ENCODE data around the gene ZMYND8.

ZMYND8 gene

GRCh38 chr20:47332381-47333206 lies 23.9 kb downstream of the ZMYND8 start:
- DNase-seq (ENCODE audit: low spot score): no peak

- DNase-seq (ENCODE audit: low spot score): peak; percentile 86
These were observed 25.4 kb downstream of the ZMYND8 start for GRCh38 chr20:47330933-47331708.

GRCh38 chr20:47330071-47330470 lies 26.4 kb downstream of the ZMYND8 start:
- no peak for DNase-seq (ENCODE audit: low spot score)

GRCh38 chr20:47328129-47328528 lies 28.4 kb downstream of the ZMYND8 start:
- no peak for DNase-seq (ENCODE audit: low spot score)

- no peak for DNase-seq (ENCODE audit: low spot score)
These were observed 28.8 kb downstream of the ZMYND8 start for GRCh38 chr20:47327711-47328110.

GRCh38 chr20:47326658-47327268 lies 29.7 kb downstream of the ZMYND8 start:
- DNase-seq (ENCODE audit: low spot score): no peak

- DNase-seq (ENCODE audit: low spot score): no peak
These were observed 31.3 kb downstream of the ZMYND8 start for GRCh38 chr20:47325242-47325641.

GRCh38 chr20:47320990-47321805 lies 35.3 kb downstream of the ZMYND8 start:
- peak; percentile 83 for DNase-seq (ENCODE audit: low spot score)

- peak; percentile 53 for DNase-seq (ENCODE audit: low spot score)
These were observed 36.8 kb downstream of the ZMYND8 start for GRCh38 chr20:47319517-47320252.

GRCh38 chr20:47318586-47319516 lies 37.6 kb downstream of the ZMYND8 start:
- DNase-seq (ENCODE audit: low spot score): peak; percentile 85

- peak; percentile 89 for DNase-seq (ENCODE audit: low spot score)
These were observed 38.4 kb downstream of the ZMYND8 start for GRCh38 chr20:47318027-47318585.

- DNase-seq (ENCODE audit: low spot score): peak; percentile 98
These were observed 39.2 kb downstream of the ZMYND8 start for GRCh38 chr20:47317127-47317895.

GRCh38 chr20:47316776-47317126 lies 39.7 kb downstream of the ZMYND8 start:
- DNase-seq (ENCODE audit: low spot score): no peak

GRCh38 chr20:47315339-47316056 lies 41.0 kb downstream of the ZMYND8 start:
- peak; percentile 88 for DNase-seq (ENCODE audit: low spot score)

GRCh38 chr20:47314647-47315338 lies 41.7 kb downstream of the ZMYND8 start:
- no peak for DNase-seq (ENCODE audit: low spot score)

- no peak for DNase-seq (ENCODE audit: low spot score)
These were observed 44.4 kb downstream of the ZMYND8 start for GRCh38 chr20:47311967-47312681.

- no peak for DNase-seq (ENCODE audit: low spot score)
These were observed 45.3 kb downstream of the ZMYND8 start for GRCh38 chr20:47311211-47311610.
